Lung (tissue), 12 donors: ENCODE measurements around the gene GAL3ST1. TPM values are rescaled to one million over a fixed set of nuclear protein-coding genes. Genes with fewer than 3 reads are reported as not detected.

ENCODE experiments used
- ATAC-seq: fragments of 200-7000 bp; cut with Tn5 transposase; one replicate; pipeline ENCODE4 v1.9.1; 2020; ENCODE audit warnings: moderate number of reproducible peaks; ENCODE audit not compliant: insufficient read depth, low FRiP score
- DNase-seq, 3 donors: peaks; one replicate each; pipeline ENCODE4 v3.0.0-alpha.2; 2013 to 2017
- H3K27ac ChIP-seq, 2 donors: one replicate each; pipeline ENCODE4 v1.5.1; 2013; ENCODE audit warnings: mild to moderate bottlenecking in 2 of 2, moderate library complexity in 2 of 2, control low read depth in 1 of 2, inconsistent platforms in 1 of 2, low read depth in 1 of 2, low read length in 1 of 2
- H3K27me3 ChIP-seq, 3 donors: one replicate each; pipeline ENCODE4 v1.5.1; 2013; ENCODE audit warnings: low read length in 2 of 3; ENCODE audit not compliant: control insufficient read depth in 3 of 3, insufficient read depth in 3 of 3
- H3K36me3 ChIP-seq, 4 donors: one replicate each; pipeline ENCODE4 v1.5.1; 2013; ENCODE audit warnings: low read length in 4 of 4, mild to moderate bottlenecking in 1 of 4, moderate library complexity in 1 of 4; ENCODE audit not compliant: control insufficient read depth in 4 of 4, insufficient read depth in 4 of 4
- H3K4me1 ChIP-seq, 5 donors: one replicate each; pipeline ENCODE4 v1.5.1; 2013; ENCODE audit warnings: low read length in 5 of 5, mild to moderate bottlenecking in 2 of 5, moderate library complexity in 1 of 5; ENCODE audit not compliant: control insufficient read depth in 5 of 5, insufficient read depth in 5 of 5
- H3K4me3 ChIP-seq: one replicate; pipeline ENCODE4 v1.5.1; 2013; ENCODE audit warnings: mild to moderate bottlenecking, control low read depth, moderate library complexity
- H3K9ac ChIP-seq, 2 donors: one replicate each; pipeline ENCODE4 v1.5.1; 2013; ENCODE audit warnings: low read length in 2 of 2, control low read depth in 1 of 2; ENCODE audit not compliant: insufficient read depth in 1 of 2
- H3K9me3 ChIP-seq, 4 donors: one replicate each; pipeline ENCODE4 v1.5.1; 2013; ENCODE audit warnings: low read length in 3 of 4, mild to moderate bottlenecking in 1 of 4, moderate library complexity in 1 of 4; ENCODE audit not compliant: control insufficient read depth in 4 of 4, insufficient read depth in 3 of 4
- CTCF ChIP-seq: IDR thresholded peaks from 2 replicates; pipeline ENCODE4 v1.5.1; 2012; ENCODE audit warnings: mild to moderate bottlenecking; ENCODE audit errors: control extremely low read depth, extremely low read depth
- WGBS, 2 donors: extraction: QIAGEN DNeasy Blood & Tissue Kit; methylation state at CpG; one replicate each; pipeline ENCODE4 v1.1.7; 2013; 5-methylcytosine and 5-hydroxymethylcytosine counted together
- polyA plus RNA-seq, 2 donors: library from polyadenylated mRNA; stranded (reverse); fragments of 200-250 nt; gene quantifications; one replicate each; pipeline ENCODE4 v1.2.1, GENCODE V29; 2013
- total RNA-seq, 2 donors: library from RNA; depleted of rRNA in 1 of 2; stranded (reverse); fragments of >200 nt in 1 of 2; gene quantifications; one replicate each; pipeline ENCODE4 v1.2.1, GENCODE V29; 2014 to 2021
- donor health status: control.
- donor health status: control.
- donor health status: Bipolar disorder and iron deficiency.
- donor health status: healthy.
- donor health status: DM: yes; HTN: yes; CAD: no.

GAL3ST1 gene
- total and polyA plus RNA-seq, 4 donors, result 0.72 to 4.0 (median 3.4) TPM

- Histone ChIP-seq H3K27ac (no peak overlapping the region), H3K4me1 (no peaks in the 10 kb centered on the region), H3K4me3 (no peak overlapping the region), H3K9me3 (no peaks in the 10 kb centered on the region), H3K27me3 (no peaks in the 10 kb centered on the region), H3K36me3 (peaks cover 0 to 4% (median 0%) of the 10 kb centered on the region in 4 donors), H3K9ac (no peak overlapping the region)
- ATAC-seq (no peak), DNase-seq (no peak)
- 93 to 94% methylated on average over 17 of the region's 17 CpGs for WGBS, 2 donors
- TF ChIP-seq CTCF, result no peak
Observed at GRCh38 chr22:30531651-30532608, 42.5 kb downstream of the GAL3ST1 start.

- no peak for TF ChIP-seq CTCF
- H3K9me3 ChIP-seq, result no peaks in the 10 kb centered on the region
- 90 to 91% methylated on average over 4 of the region's 4 CpGs for WGBS, 2 donors
- ATAC-seq (no peak), DNase-seq (no peak)
- H3K27ac ChIP-seq, result no peak overlapping the region
- no peak overlapping the region for H3K4me3 ChIP-seq
- H3K9ac ChIP-seq, result no peak overlapping the region
- no peaks in the 10 kb centered on the region for H3K4me1 ChIP-seq
- H3K27me3 ChIP-seq, result no peaks in the 10 kb centered on the region
- no peaks in the 10 kb centered on the region for H3K36me3 ChIP-seq
Observed at GRCh38 chr22:30526656-30527055, 47.8 kb downstream of the GAL3ST1 start.

- DNase-seq (no peak), ATAC-seq (no peak)
- H3K4me3 ChIP-seq, result no peak overlapping the region
- no peak overlapping the region for H3K9ac ChIP-seq
- H3K27ac ChIP-seq, result no peak overlapping the region
- no peak for TF ChIP-seq CTCF
- H3K4me1 ChIP-seq, result no peaks in the 10 kb centered on the region
- peaks cover 0 to 3% (median 0%) of the 10 kb centered on the region in 4 donors for H3K9me3 ChIP-seq
- 85 to 89% methylated on average over 8 of the region's 8 CpGs for WGBS, 2 donors
- no peaks in the 10 kb centered on the region for H3K36me3 ChIP-seq
- no peaks in the 10 kb centered on the region for H3K27me3 ChIP-seq
Observed at GRCh38 chr22:30523646-30524489, 50.6 kb downstream of the GAL3ST1 start.
